ENCODE data around the gene H1-8. TPM values are rescaled to one million over a fixed set of nuclear protein-coding genes. Genes with fewer than 3 reads are reported as not detected.

Gene H1-8
- polyA plus RNA-seq, 1 experiment = not detected

DNA sequence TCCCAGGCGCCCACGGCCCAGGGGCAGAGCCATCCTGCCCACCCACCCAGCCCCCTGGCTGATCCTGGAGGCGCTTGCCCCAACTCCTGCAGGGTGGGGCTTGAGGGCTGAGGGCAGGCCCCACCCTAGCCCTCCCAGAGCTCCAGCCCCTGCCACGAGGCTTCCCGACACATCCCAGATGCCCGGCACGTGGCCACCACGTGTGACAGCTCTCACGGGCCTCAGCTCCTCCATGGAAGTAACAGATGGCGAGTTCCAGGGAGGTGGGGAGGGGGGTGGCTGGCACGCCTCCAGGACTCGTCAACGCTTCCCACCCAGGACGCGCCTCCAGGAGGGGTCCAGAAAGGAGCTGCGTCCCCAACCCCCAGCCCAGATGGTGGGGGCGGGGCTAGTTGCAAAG is 34.4 kb downstream of the H1-8 start:
- TF ChIP-seq CTCF (IDR thresholded peaks at IDR 0.05; ENCODE audit: low read depth, low read length) = no peak
- ChIA-PET CTCF (interaction anchor here (0.8 kb wide), 1 partner anchor 86 kb away, joined by 3 read pairs; no protein-coding TSS in a partner anchor), POLR2A (no interaction called here)
- no peaks in the 10 kb centered on the region for H3K27me3 ChIP-seq (ENCODE audit: control insufficient read depth, insufficient read depth, low read length)
- H3K27ac ChIP-seq (ENCODE audit: low read depth, low read length) = no peak overlapping the region
- H3K9me3 ChIP-seq (ENCODE audit: control insufficient read depth, insufficient read depth, low read length) = no peaks in the 10 kb centered on the region
- no peak overlapping the region for H3K4me3 ChIP-seq (ENCODE audit: low read depth, low read length)
- no peak for DNase-seq (ENCODE audit: low read depth, low spot score)

- Histone ChIP-seq H3K9me3 (ENCODE audit: control insufficient read depth, insufficient read depth, low read length) (no peaks in the 10 kb centered on the region), H3K27ac (ENCODE audit: low read depth, low read length) (no peak overlapping the region), H3K27me3 (ENCODE audit: control insufficient read depth, insufficient read depth, low read length) (no peaks in the 10 kb centered on the region), H3K4me3 (ENCODE audit: low read depth, low read length) (no peak overlapping the region)
- no peak for DNase-seq (ENCODE audit: low read depth, low spot score)
- ChIA-PET POLR2A (no interaction called here), CTCF (interaction anchor here (0.8 kb wide), 1 partner anchor 86 kb away, joined by 3 read pairs; no protein-coding TSS in a partner anchor)
- TF ChIP-seq CTCF (IDR thresholded peaks at IDR 0.05; ENCODE audit: low read depth, low read length) = no peak
Measured at GRCh38 chr3:129577925-129578786, 35.2 kb downstream of the H1-8 start.

DNA sequence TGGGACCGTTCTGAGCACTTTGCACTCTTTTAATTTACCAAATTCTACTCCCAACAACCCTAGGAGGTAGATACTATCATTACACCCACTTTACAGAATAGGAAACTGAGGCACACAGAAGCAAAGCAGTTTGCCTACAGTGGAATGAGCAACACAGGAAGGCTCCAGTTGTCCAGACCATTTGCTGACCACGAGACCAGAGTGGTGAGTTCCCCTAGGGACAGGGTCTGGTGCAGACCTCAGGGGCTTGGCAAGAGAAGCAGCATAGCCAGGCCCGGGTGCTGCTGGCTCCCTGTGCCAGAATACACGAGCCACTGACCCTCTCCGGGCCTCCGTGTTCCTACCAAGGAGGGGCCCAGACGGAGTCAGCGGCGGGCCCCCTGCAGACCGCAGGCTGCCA is 37.0 kb downstream of the H1-8 start:
- DNase-seq (ENCODE audit: low read depth, low spot score) = no peak
- Histone ChIP-seq H3K4me3 (ENCODE audit: low read depth, low read length) (no peak overlapping the region), H3K9me3 (ENCODE audit: control insufficient read depth, insufficient read depth, low read length) (no peaks in the 10 kb centered on the region), H3K27ac (ENCODE audit: low read depth, low read length) (no peak overlapping the region), H3K27me3 (ENCODE audit: control insufficient read depth, insufficient read depth, low read length) (no peaks in the 10 kb centered on the region)
- no peak for TF ChIP-seq CTCF (IDR thresholded peaks at IDR 0.05; ENCODE audit: low read depth, low read length)
- ChIA-PET POLR2A (no interaction called here), CTCF (no interaction called here)

DNA sequence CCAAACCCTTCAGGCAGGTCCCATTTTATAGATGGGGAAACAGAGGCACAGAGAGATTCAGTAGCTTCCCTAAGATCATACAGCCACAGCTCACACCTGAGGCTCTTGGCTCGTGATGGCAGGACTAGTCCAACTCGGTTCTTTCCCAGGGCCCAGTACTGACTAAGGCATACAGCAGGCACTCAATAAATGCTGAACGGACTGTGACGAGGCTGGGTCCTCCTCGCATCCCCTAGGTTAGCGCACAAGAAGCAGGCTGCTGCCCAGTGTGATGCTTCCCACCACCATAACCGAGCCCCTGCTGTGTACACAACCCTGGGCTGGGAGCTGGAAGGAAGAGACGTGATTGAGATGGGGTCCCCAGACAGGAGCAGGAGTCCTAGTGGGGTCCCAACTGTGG is 38.6 kb downstream of the H1-8 start:
- no peak overlapping the region for H3K27ac ChIP-seq (ENCODE audit: low read depth, low read length)
- no peaks in the 10 kb centered on the region for H3K27me3 ChIP-seq (ENCODE audit: control insufficient read depth, insufficient read depth, low read length)
- no peak for TF ChIP-seq CTCF (IDR thresholded peaks at IDR 0.05; ENCODE audit: low read depth, low read length)
- H3K4me3 ChIP-seq (ENCODE audit: low read depth, low read length) = no peak overlapping the region
- ChIA-PET CTCF (no interaction called here), POLR2A (no interaction called here)
- no peak for DNase-seq (ENCODE audit: low read depth, low spot score)
- no peaks in the 10 kb centered on the region for H3K9me3 ChIP-seq (ENCODE audit: control insufficient read depth, insufficient read depth, low read length)

DNA sequence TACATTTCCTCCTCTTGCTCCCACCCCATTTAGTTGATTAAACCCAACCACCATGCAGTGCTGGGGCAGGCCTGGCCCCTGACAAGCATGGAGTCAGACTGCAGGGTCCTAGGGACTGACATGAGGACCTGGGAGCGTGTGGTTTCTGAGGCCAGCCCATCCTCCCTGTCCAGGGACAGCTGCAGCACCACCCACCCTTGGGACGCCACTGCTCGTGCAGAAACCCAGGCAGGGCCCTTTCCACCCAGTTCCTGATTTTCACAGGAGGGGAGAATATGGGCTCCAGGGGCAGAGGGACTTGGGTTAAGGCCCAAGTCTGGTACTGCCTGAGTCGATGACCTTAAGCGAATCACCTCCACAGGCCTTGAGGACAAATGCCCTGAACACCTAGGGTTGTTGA is 39.8 kb downstream of the H1-8 start:
- TF ChIP-seq CTCF (IDR thresholded peaks at IDR 0.05; ENCODE audit: low read depth, low read length) = no peak
- H3K9me3 ChIP-seq (ENCODE audit: control insufficient read depth, insufficient read depth, low read length) = no peaks in the 10 kb centered on the region
- H3K27me3 ChIP-seq (ENCODE audit: control insufficient read depth, insufficient read depth, low read length) = no peaks in the 10 kb centered on the region
- ChIA-PET POLR2A (no interaction called here), CTCF (no interaction called here)
- no peak for DNase-seq (ENCODE audit: low read depth, low spot score)
- H3K27ac ChIP-seq (ENCODE audit: low read depth, low read length) = no peak overlapping the region
- H3K4me3 ChIP-seq (ENCODE audit: low read depth, low read length) = no peak overlapping the region
